Activated CD8-positive, alpha-beta T cell treated with anti-CD3 and anti-CD28 coated beads, Interleukin-2, amount 10 ng/mL, durations not matched to agents 7 days and 5 days (primary cell): ENCODE measurements around the gene ARHGAP23. TPM values are rescaled to one million over a fixed set of nuclear protein-coding genes. Genes with fewer than 3 reads are reported as not detected.

ENCODE experiments used
- ATAC-seq: fragments of 150-1000 bp; cut with Tn5 transposase; one replicate; pipeline ENCODE4 v1.10.0; 2021; ENCODE audit warnings: moderate library complexity
- CTCF ChIA-PET: fragments of 350-600 bp; sonication (Branson Sonifier 250); formaldehyde crosslinking; loops from one replicate; lab custom pipeline; 2021; ENCODE audit warnings: antibody characterized with exemption; lab: Charles Lee
- POLR2A ChIA-PET: fragments of 350-600 bp; sonication (Branson Sonifier 250); formaldehyde crosslinking; loops from one replicate; lab custom pipeline; 2021; ENCODE audit warnings: antibody characterized with exemption; lab: Charles Lee
- DNase-seq: peaks from one replicate; pipeline ENCODE4 v3.0.0-alpha.2; 2020
- H3K27ac Mint-ChIP-seq: one replicate; pipeline ENCODE4 v1.8.0; 2021; ENCODE audit warnings: mild to moderate bottlenecking, mixed read lengths
- H3K27me3 Mint-ChIP-seq: one replicate; pipeline ENCODE4 v1.8.0; 2021; ENCODE audit warnings: low read depth, mixed read lengths
- H3K36me3 Mint-ChIP-seq: one replicate; pipeline ENCODE4 v1.8.0; 2021; ENCODE audit warnings: low read depth, mixed read lengths
- H3K4me1 Mint-ChIP-seq: one replicate; pipeline ENCODE4 v1.8.0; 2021; ENCODE audit warnings: low read depth, mixed read lengths
- H3K4me3 Mint-ChIP-seq: one replicate; pipeline ENCODE4 v1.8.0; 2021; ENCODE audit warnings: mild to moderate bottlenecking, mixed read lengths
- H3K9me3 Mint-ChIP-seq: one replicate; pipeline ENCODE4 v1.8.0; 2022; ENCODE audit warnings: mixed read lengths; ENCODE audit not compliant: insufficient read depth
- total RNA-seq, 2 experiments: library from RNA; stranded (reverse); gene quantifications; one replicate each; pipeline ENCODE4 v1.2.3, GENCODE V29; 2021

The ARHGAP23 gene
- total RNA-seq, 2 experiments from 2014 or later: 0.24 to 0.47 TPM

DNA sequence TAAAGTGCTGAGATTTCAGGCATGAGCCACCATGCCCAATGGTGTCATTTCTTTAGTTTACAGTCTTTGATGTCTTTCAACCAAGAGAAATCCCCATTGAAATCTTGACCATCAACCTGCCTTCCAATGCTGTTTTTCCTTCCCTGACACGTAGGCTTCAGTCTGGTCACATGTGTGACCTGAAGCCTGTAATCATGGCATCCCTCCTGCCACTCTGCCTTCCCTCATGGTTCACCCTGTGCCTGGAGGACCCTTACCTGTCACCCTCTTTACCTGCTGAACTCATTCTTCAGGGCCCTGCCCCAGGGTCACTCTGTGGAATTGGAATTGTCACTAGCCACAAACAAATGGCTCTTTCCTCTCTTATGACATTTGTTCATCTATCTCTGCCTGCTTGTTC, 18.1 kb upstream of the ARHGAP23 start:
- Mint-ChIP-seq H3K4me1 (peaks cover 7% of the 10 kb centered on the region), H3K4me3 (no peak overlapping the region), H3K27me3 (no peaks in the 10 kb centered on the region), H3K36me3 (no peaks in the 10 kb centered on the region), H3K9me3 (no peaks in the 10 kb centered on the region), H3K27ac (no peak overlapping the region)
- ChIA-PET POLR2A (interaction anchor here (0.8 kb wide), 1 partner anchor 9 kb away, joined by 3 read pairs; no protein-coding TSS in a partner anchor), CTCF (interaction anchor here (4.9 kb wide), 1 partner anchor 61 kb away, joined by 160 read pairs; no protein-coding TSS in a partner anchor)
- DNase-seq (no peak), ATAC-seq (no peak)

DNA sequence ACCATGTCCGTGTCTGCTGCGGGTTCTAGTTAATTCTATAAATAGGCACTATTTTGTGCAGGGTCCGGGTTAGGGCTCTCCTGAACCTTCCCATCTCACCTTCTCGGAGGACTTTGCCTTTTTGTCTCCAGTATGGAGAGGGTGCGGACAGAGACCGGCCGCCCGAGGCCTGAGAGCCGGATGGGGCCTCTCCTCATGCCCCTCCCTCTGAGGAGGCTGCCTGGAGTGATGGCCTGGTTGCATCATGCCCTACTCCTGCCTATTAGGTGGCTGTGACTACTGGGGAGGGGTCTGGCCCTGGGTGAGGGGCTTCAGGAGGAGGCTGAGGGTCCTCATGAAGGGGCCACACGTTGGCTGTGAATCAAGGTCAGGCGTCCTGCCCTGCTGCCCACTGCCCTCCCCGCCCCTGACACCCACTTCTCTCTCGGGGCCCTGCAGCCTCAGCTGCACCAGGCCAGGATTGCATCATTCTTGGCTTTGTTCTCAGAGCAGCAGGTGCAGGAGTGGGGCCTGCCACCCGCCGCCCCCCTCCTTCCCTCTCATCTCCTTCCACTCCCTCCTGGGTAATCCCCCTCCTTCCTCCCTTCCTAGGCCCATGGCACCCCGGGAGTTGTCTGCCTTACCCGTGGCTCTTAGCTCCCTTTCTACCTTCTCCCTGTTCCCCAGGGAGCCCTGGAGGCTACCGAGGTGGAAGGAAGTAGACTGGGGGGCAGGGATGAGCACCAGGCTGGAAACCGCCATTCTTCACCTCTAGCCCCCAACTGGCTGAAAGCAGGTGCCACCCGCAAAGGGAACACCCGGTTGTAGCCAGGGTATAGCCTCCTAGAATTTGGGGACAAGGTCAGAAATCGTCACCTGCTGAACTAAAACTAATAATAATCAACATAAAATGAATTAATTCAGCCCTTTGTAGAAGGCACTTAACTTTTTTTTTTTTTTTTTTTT, 12.7 kb upstream of the ARHGAP23 start:
- CTCF ChIA-PET: interaction anchor here (0.8 to 5.1 kb wide), 24 partner anchors 8 to 623 kb away, joined by 3 to 160 read pairs (median 6); partner anchors contain the start of genes ARHGAP23 and SOCS7
- Mint-ChIP-seq H3K36me3 (no peaks in the 10 kb centered on the region), H3K27ac (peak overlapping the region; percentile 83), H3K9me3 (no peaks in the 10 kb centered on the region), H3K4me1 (peaks cover 20% of the 10 kb centered on the region), H3K4me3 (peak overlapping the region; percentile 56), H3K27me3 (peaks cover 27% of the 10 kb centered on the region)
- DNase-seq: peak; percentile 36
- peak; percentile 41 for ATAC-seq
- POLR2A ChIA-PET: interaction anchor here (1.5 kb wide), 1 partner anchor 77 kb away, joined by 3 read pairs; no protein-coding TSS in a partner anchor

GRCh38 chr17:38416840-38417209, 11.4 kb upstream of the ARHGAP23 start:
- CTCF ChIA-PET: interaction anchor here (5.1 kb wide), 1 partner anchor 67 kb away, joined by 45 read pairs; no protein-coding TSS in a partner anchor
- Mint-ChIP-seq H3K9me3 (no peaks in the 10 kb centered on the region), H3K4me3 (no peak overlapping the region), H3K4me1 (peaks cover 20% of the 10 kb centered on the region), H3K27ac (no peak overlapping the region), H3K36me3 (no peaks in the 10 kb centered on the region), H3K27me3 (peaks cover 37% of the 10 kb centered on the region)
- ATAC-seq (no peak), DNase-seq (no peak)
- POLR2A ChIA-PET: no interaction called here

DNA sequence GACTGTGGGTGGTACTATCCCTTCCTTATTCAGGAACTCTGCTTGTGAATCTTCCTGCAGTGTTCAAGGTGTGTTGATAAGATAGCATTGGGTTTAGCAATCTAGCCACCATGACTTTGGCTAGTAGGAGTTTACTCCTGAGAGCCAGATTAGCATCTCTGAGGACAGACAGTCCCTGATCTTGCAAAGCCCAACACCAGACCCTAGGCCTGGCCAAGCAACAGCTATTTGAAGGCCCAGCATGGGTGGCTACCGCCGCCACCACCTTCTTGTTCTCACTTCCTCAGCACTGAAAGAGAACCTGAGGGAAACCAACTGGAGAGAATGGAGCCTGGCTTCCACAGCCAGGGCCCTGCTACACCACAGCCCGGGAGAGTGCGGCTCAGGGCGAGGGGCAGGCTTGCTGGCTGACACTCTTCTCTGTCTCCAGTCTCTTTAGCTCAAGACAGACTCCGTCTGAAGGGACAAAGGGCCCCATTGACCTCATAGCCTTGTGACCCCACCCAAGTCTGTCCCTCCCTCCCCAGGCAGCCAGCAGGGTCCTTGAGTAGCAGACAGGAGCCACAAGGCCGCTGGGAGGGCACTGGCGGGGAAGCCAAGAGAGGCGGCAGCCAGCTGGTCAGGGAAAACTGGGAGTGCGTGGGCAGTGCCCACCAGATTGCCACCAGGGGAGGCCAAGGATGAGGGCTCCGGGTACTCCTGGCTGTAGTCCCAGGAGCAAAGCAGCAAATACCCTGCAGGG, 10.9 kb upstream of the ARHGAP23 start:
- no peak for ATAC-seq
- H3K27me3 Mint-ChIP-seq: peaks cover 39% of the 10 kb centered on the region
- no peak overlapping the region for H3K4me3 Mint-ChIP-seq

DNA sequence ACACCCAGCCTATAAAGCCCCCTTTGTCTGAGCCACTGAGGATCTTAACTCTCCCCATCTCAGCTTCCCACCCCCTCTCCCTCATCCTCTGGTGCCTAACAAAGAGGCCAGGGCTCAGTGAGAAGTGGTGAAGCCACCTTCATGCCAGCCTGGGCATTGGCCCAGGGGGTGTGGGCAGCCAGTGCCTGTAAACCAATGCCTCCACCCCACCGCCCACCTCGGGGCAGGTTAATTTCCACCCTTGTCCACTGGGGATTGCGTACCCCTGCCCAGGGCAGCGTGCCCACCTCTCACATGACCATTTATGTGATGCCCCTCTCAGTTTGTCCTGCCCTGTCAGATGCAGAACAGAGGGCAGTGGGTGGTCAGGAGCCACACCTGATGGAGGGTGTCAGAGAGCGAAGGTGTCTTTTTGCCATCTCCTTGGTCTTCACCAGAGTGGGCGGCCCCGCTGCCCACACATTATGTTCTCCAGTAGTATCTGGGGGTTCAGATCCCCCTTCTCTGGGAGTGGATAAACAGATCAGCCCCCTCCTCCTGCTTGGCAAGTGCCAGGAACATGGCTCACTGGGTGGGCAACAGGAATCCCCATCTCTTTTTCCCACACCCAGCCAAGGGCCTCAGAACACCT, 10.1 kb upstream of the ARHGAP23 start:
- DNase-seq (no peak), ATAC-seq (no peak)
- no peaks in the 10 kb centered on the region for H3K9me3 Mint-ChIP-seq
- peaks cover 39% of the 10 kb centered on the region for H3K27me3 Mint-ChIP-seq
- H3K4me1 Mint-ChIP-seq: peaks cover 20% of the 10 kb centered on the region
- H3K27ac Mint-ChIP-seq: no peak overlapping the region
- H3K4me3 Mint-ChIP-seq: no peak overlapping the region
- ChIA-PET POLR2A (no interaction called here), CTCF (interaction anchor here (5.1 kb wide), 1 partner anchor 69 kb away, joined by 45 read pairs; no protein-coding TSS in a partner anchor)
- no peaks in the 10 kb centered on the region for H3K36me3 Mint-ChIP-seq

More for the DNA sequence above, 10.9 kb upstream of the ARHGAP23 start:
- H3K36me3 Mint-ChIP-seq: no peaks in the 10 kb centered on the region
- ChIA-PET POLR2A (no interaction called here), CTCF (interaction anchor here (5.1 kb wide), 1 partner anchor 68 kb away, joined by 45 read pairs; no protein-coding TSS in a partner anchor)
- H3K27ac Mint-ChIP-seq: no peak overlapping the region
- no peaks in the 10 kb centered on the region for H3K9me3 Mint-ChIP-seq
- no peak for DNase-seq
- peaks cover 20% of the 10 kb centered on the region for H3K4me1 Mint-ChIP-seq

DNA sequence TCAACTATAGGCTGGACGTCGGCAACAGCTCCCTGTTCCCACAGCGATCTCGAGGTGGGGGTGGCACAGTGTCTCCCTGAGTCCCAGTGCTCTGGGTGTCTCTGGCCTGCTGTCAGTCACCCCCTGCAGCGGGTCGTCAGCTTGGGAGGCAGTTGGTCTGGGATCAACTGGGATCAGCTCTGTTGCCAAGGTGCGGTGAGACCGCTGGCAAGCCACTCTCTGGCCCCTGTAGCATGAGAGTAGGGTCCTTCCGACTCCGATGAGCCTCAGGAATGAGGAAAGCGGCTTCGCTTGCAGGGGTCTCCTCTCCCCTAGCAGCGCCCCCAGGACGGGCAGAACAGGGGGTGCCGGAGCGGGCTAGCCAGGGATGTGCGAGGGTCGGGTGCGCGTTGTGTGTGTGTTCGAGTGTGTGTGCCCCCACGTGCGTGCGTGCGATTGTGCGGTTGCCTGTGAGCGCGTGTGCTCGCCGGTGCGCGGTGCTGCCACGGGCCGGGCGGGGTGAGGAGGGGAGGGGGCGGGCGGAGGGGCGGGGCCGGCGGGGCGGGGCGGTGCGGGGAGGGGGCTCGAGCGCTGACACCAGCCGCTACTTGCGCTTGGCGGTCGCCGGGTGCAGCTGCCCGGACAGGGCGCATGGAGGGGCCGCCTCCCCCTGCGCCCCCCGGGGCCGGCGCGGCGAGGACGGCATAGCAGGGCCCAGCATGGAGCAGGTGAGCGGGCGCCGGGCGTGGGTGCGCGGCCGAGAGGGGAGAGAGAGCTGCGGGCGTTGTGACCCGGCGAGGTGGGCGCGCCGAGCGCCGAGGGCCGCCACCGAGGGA, 9.4 kb upstream of the ARHGAP23 start:
- POLR2A ChIA-PET: interaction anchor here (0.6 to 1.0 kb wide), 2 partner anchors 9 to 30 kb away, joined by 3 read pairs; no protein-coding TSS in a partner anchor
- no peak overlapping the region for H3K4me3 Mint-ChIP-seq
- no peak for ATAC-seq
- DNase-seq: no peak
- no peak overlapping the region for H3K27ac Mint-ChIP-seq
- peaks cover 20% of the 10 kb centered on the region for H3K4me1 Mint-ChIP-seq
- H3K9me3 Mint-ChIP-seq: no peaks in the 10 kb centered on the region
- no peaks in the 10 kb centered on the region for H3K36me3 Mint-ChIP-seq
- CTCF ChIA-PET: interaction anchor here (0.8 to 5.1 kb wide), 3 partner anchors 10 to 165 kb away, joined by 3 to 45 read pairs (median 4); no protein-coding TSS in a partner anchor
- H3K27me3 Mint-ChIP-seq: peaks cover 43% of the 10 kb centered on the region

DNA sequence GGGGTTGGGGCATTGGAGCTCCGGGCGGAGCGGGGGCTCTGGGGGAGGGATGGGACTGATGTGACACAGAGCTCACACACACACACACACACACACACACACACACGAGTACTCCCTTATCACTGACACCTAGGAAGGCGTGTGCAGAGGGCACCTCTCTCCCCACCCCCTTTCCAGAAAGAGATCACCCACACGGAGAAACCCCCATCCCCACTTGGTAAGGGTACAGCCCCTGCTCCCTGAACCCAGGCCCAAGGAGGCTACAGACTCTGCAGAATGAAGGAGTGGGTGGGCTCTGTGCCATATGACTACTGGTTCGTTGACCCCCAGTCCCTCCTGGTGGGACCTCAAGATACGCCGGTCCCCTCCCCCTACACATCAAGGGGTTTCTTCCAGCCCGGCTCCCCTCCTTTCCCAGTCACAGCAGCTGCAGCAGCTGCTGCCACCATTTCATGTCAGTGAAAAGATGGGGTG, 8.7 kb upstream of the ARHGAP23 start:
- Mint-ChIP-seq H3K36me3 (no peaks in the 10 kb centered on the region), H3K4me1 (peaks cover 19% of the 10 kb centered on the region), H3K4me3 (no peak overlapping the region), H3K27ac (no peak overlapping the region), H3K9me3 (no peaks in the 10 kb centered on the region), H3K27me3 (peaks cover 43% of the 10 kb centered on the region)
- ATAC-seq (no peak), DNase-seq (no peak)
- POLR2A ChIA-PET: interaction anchor here (0.6 to 1.0 kb wide), 2 partner anchors 10 to 31 kb away, joined by 3 read pairs; no protein-coding TSS in a partner anchor
- CTCF ChIA-PET: interaction anchor here (0.8 to 5.1 kb wide), 3 partner anchors 9 to 164 kb away, joined by 3 to 45 read pairs (median 4); no protein-coding TSS in a partner anchor

- Mint-ChIP-seq H3K4me3 (no peak overlapping the region), H3K27ac (no peak overlapping the region), H3K9me3 (no peaks in the 10 kb centered on the region), H3K4me1 (peaks cover 9% of the 10 kb centered on the region), H3K36me3 (no peaks in the 10 kb centered on the region), H3K27me3 (peaks cover 49% of the 10 kb centered on the region)
- CTCF ChIA-PET: interaction anchor here (1.7 to 2.1 kb wide), 2 partner anchors 71 to 247 kb away, joined by 4 to 12 read pairs; no protein-coding TSS in a partner anchor
- DNase-seq (no peak), ATAC-seq (no peak)
- POLR2A ChIA-PET: no interaction called here
Observed at GRCh38 chr17:38420518-38420917, 7.7 kb upstream of the ARHGAP23 start.

GRCh38 chr17:38421171-38421841, 7.0 kb upstream of the ARHGAP23 start:
- ChIA-PET POLR2A (no interaction called here), CTCF (interaction anchor here (1.7 to 2.1 kb wide), 2 partner anchors 72 to 246 kb away, joined by 4 to 12 read pairs; no protein-coding TSS in a partner anchor)
- ATAC-seq (no peak), DNase-seq (no peak)
- H3K4me1 Mint-ChIP-seq: peaks cover 5% of the 10 kb centered on the region
- peaks cover 51% of the 10 kb centered on the region for H3K27me3 Mint-ChIP-seq
- H3K9me3 Mint-ChIP-seq: no peaks in the 10 kb centered on the region
- H3K4me3 Mint-ChIP-seq: no peak overlapping the region
- H3K27ac Mint-ChIP-seq: no peak overlapping the region
- H3K36me3 Mint-ChIP-seq: no peaks in the 10 kb centered on the region
